Measurements from ENCODE around the gene TFG.

The TFG gene

GRCh38 chr3:100708644-100708988 is 678 bp upstream of the TFG start:
- DNase-seq = no peak

DNA sequence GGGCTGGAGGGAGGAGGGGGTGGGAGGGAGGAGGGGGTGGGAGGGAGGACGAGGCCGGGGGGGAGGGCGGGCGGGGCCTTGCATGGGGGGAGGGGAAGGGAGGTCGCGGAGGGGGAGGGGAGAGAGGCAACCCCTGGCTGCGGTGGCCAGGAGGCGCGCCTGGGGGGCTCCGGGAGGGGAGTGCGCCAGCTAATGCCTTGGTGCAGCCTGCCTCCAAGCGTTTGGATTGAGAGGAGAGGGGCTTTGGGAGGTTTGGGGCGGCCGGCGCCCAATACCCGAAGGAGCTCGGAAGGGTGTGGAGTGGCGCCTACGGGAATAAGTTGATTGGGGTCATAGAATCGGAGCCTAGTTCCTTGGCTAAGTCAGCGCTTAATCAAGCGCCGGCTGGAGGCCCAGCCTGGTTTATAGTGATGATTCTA is 557 bp downstream of the TFG start:
- no peak for DNase-seq

DNA sequence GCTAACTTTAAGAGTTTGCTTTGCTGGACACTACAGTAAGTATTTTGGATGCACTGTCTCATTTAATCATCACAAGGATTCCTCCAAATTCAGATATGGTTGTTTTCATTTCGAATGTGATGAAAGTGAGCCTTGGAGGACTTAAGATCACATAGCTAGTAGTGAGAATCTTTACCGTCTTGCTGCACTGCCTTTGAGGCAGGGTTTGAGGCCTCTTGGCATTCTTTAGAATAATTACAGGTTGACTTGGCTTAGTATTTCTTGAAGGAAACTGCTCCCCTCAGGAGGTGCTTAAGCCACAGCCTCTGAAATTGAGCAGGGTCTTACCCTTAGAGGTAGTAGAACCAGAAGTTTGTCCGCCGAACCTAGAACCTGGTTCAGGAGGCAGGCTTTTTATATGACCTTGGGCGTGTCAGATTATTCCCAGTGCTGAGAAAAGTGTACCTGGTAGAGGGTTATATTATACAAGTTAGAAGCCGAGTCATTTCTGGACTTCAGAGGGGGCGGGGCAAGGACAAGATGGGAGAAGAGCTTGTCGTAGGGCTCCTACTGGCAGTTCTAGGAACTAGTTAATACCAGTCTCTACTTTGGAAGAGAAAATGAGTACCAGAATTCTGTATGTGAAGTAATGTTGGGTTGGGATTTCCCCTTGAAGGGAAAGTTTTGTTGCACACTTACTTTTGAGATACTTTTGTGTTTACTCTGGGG is 1.1 kb downstream of the TFG start:
- DNase-seq = no peak

- no peak for DNase-seq
Measured at GRCh38 chr3:100715176-100715575, 5.9 kb downstream of the TFG start.

- no peak for DNase-seq
Measured at GRCh38 chr3:100717063-100717462, 7.8 kb downstream of the TFG start.

- no peak for DNase-seq
Measured at GRCh38 chr3:100717637-100718487, 8.6 kb downstream of the TFG start.

GRCh38 chr3:100719136-100719535 is 9.8 kb downstream of the TFG start:
- DNase-seq = no peak

DNA sequence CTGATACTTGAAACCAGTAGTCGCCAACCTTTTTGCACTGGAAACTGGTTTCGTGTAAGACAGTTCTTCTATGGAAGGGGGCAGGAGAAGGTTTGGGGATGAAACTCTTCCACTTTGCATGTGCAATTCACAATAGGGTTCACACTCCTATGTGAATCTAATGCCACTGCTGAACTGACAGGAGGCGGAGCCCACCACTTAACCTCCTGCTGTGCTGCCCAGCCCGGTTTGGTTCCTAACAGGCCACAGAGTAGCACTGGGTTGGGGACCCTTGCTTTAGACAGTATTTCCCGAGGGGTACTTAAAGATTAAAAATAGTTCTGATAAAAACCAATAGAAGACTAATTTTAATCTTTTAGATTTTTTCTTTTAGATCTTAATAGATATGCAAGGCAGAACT is 11.1 kb downstream of the TFG start:
- no peak for DNase-seq

- no peak for DNase-seq
Measured at GRCh38 chr3:100725935-100726513, 16.7 kb downstream of the TFG start.

DNA sequence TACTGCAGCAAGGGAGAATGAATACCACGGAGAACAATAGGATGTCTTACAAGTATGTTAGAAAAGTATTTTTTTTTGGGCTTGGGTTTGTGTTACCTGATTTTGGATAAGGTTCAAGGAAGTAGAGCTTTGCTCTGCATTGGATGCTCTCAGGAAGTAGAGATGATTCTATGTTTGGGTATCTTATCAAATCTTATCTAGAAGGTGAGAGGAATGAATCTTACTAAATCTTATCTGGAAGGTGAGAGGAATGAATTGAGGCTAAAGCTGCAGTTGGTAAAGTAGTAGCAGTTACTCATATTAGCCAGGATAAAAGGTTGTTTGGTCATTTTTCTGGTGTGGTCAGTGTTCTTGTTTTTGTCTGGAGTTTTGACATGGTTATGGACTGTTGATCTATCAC is 17.4 kb downstream of the TFG start:
- no peak for DNase-seq

GRCh38 chr3:100730524-100730923 is 21.2 kb downstream of the TFG start:
- DNase-seq = no peak

DNA sequence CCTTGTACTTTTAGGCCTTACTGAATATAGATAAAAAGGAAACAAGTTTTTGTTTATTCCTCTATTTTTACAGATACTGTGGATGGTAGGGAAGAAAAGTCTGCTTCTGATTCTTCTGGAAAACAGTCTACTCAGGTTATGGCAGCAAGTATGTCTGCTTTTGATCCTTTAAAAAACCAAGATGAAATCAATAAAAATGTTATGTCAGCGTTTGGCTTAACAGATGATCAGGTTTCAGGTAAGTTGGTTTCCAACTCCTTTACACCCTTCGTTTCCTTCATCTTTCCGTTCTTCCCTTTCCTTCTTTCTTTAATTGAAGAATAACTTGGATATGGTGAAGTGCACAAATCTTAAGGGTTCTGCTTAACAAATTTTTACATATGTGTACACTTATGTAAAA is 23.1 kb downstream of the TFG start:
- DNase-seq = no peak

DNA sequence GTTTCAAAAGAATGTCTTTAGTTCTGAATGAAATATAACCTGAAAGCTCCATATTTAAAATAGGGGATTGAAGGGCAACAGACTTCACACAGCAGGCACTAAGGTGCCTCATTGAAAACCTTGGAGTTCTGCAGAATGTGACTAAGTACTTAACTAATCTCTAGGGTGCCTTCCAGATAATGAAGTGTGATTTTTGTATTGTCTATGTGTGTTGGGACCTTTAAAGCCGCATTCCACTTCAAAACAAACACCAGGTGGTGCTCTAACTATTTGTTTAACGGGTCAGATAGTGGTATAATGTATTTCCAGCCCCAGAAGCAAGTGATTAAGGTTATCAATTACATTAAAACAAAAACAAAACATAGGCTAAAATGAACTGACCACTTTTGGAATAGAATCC is 28.0 kb downstream of the TFG start:
- no peak for DNase-seq

GRCh38 chr3:100740207-100740606 is 30.9 kb downstream of the TFG start:
- DNase-seq = no peak

DNA sequence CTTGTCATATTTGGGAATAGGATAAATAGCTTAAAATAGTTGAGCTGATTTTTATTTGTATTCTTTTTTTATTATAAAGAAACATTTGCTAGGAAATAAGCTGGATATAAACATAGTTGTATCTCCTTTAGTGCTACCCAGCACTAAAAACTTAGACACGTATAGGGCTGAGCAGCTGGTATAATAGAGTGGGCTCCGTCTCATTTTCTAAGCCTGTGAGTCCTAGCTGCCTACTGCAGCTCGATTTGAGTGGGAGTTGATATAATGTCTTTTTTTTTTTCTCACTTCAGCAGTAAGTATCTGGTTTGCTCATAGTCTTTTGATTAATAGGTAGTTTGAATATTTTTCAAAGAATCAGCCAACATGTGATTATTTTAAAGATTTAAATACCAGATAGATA is 34.2 kb downstream of the TFG start:
- DNase-seq = no peak

DNA sequence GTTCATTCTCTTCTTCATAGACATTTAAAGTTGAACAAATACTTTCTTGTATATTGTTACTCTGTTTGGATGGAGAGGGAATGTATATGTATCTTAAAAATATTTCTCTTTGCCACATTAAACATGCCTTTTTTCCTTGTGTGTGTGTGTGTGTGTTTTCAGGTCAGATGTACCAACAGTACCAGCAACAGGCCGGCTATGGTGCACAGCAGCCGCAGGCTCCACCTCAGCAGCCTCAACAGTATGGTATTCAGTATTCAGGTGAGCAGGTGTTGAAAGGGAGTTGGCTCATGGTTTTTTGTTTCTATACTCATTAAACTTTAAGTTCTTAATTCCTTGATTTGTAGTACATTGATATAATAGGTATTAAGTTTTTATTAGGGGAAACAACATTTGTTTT is 35.4 kb downstream of the TFG start:
- DNase-seq = no peak

GRCh38 chr3:100745617-100746016 is 36.3 kb downstream of the TFG start:
- no peak for DNase-seq

GRCh38 chr3:100746092-100746491 is 36.8 kb downstream of the TFG start:
- DNase-seq = no peak

- DNase-seq = no peak
Measured at GRCh38 chr3:100748220-100748619, 38.9 kb downstream of the TFG start.

DNA sequence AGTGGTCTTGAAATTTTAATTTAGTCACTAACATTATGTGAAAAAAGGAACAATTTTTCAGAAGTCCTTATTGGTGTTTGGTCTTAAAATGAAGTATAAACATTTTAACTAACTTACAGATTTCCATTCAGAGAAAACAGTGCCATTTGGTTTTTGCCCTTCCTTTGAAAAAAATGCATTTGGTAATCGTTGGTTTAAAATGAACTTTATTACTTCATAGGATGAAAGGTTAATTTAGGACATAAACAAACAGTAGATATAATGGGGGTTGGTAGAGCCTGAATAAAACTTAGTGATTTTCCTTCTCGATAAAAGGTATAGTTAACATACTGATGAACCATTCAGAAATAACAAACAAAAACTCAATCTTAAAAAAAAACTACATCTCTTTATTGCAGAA is 39.7 kb downstream of the TFG start:
- no peak for DNase-seq

- DNase-seq = no peak
Measured at GRCh38 chr3:100753846-100754245, 44.6 kb downstream of the TFG start.

DNA sequence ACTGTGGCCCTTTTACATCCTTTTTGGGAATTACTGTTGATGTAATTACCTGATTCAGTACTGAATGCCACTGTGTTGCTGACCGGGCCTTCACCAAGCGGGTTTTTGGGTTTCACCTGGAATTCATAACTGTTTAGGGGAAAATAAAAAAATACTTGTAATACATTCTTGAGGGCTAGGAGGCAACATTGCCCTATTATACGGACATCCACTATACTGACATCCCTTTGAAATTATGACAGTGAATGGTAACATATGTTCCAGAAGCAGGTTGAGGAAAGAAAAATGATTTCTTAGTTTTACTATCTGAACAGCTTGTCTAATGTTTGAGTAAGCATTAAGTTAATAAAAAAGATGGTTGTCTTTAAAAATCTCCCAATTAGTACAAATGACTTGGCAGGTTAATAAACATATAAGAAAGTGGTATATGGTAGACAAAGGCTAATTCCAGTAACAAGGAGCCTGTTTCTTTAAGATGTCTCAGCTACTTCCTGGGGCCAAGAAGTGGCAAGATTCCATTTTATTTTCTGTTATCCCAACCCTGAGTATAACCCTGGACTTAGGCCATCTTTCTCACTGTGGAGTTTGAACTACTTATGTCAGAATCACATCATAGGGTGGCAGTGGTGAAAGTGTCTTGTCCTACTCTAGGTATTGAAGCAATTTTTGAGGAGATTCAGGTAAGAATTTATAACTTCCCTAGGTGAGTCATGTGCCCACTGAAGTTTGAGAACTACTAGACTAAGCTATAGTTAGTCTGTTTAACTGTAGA is 45.5 kb downstream of the TFG start:
- no peak for DNase-seq

DNA sequence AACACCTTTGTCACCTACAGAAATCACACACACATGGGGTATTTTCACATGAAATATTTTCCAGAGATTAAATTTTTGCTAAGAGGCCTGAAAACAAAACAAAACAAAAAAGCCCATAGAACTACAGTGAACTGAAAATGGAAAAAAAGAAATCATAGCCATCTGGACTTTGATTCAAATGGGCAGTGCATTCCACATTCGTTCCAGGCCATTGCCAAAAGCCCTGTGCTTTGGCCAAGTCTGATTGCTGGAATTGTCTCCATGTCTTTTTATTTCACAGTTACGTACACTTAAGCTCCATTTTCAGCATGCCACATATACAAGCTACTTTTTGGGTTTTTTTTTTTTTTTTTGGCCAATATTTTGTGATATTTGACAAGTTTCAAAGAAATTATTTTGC is 47.1 kb downstream of the TFG start:
- no peak for DNase-seq

DNA sequence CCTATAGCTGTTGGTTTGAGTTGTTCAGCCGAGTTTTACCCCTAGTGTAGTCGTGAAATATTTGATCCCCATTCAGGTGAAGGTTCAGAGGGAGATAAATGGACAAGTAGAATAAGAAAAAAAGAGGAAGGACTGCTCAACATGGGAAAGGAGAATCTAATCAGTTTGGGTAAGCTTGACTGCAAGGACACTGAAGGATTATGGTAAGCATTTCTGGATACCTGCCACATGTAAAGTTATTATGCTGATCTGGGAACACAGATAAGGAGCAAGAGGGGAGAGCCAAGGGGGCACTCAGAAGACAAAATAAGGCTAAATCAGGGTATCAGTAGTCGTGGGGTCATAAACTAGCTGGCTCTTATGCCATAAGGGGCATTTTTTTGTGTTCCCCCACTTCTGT is 49.9 kb downstream of the TFG start:
- DNase-seq = no peak
